ENCODE results near the gene ENOX2.
"Not testable (repeated sequence)": the region's sequence is repeated elsewhere in the genome, so short reads cannot be mapped to it uniquely, and the experiment has no call there.

The ENOX2 gene

GRCh38 chrX:130819367-130819766 lies 83.6 kb downstream of the ENOX2 start:
- DNase-seq: not testable (repeated sequence)

DNA sequence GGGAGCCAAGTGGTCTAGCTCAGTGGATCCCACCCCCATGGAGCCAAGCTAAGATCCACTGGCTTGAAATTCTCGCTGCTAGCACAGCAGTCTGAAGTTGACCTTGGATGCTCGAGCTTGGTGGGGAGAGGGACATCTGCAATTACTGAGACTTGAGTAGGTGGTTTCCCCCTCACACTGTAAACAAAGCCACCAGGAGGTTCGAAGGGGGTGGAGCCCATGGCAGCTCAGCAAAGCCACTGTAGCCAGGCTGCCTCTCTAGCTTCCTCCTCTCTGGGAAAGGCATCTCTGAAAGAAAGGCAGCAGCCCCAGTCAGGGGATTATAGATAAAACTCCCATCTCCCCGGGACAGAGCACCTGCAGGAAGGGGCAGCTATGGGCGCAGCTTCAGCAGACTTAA lies 89.1 kb downstream of the ENOX2 start:
- not testable (repeated sequence) for DNase-seq

GRCh38 chrX:130810561-130810960 lies 92.4 kb downstream of the ENOX2 start:
- no peak for DNase-seq

- DNase-seq: no peak
These were observed 97.1 kb downstream of the ENOX2 start for GRCh38 chrX:130805903-130806302.

DNA sequence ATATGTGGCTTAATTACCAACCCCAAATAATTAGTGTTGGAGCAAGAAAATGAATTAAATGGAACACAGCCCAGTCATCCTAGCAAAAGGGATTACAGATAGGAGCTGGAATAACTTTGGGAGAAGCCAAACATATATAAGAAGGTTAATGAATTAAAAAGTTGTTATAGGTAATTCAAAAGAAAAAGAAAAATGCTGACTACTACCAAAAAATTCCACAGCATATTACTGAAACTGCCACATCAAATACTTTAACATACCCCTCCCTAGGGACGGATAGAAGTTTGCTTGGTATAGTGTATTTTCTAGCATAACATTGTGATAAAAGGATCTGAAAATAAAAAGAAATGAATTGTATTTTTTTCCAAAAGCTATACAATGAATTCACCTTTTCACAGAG lies 99.5 kb downstream of the ENOX2 start:
- DNase-seq: no peak

- DNase-seq: no peak
These were observed 101.1 kb downstream of the ENOX2 start for GRCh38 chrX:130801901-130802300.

DNA sequence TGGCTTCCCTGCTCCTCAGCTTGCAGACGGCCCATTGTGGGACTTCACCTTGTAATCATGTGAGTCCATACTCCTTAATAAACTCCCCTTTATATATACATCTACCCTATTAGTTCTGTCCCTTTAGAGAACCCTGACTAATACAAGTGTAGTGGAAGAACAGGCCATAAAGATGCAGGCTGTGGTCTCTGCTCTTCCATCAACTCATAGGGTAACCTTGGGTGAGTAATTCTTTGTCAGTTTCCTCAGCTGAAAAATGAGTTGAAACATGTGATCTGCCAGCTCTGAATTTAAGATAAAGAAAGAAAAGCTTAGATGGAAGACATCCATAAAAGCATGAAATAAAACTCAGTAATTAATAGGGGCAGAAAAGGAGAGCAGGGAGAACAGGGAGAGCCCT lies 103.6 kb downstream of the ENOX2 start:
- DNase-seq: no peak

- DNase-seq: no peak
These were observed 109.0 kb downstream of the ENOX2 start for GRCh38 chrX:130793975-130794374.

GRCh38 chrX:130791870-130792269 lies 111.1 kb downstream of the ENOX2 start:
- DNase-seq: not testable (repeated sequence)

- no peak for DNase-seq
These were observed 113.2 kb downstream of the ENOX2 start for GRCh38 chrX:130789793-130790192.

- no peak for DNase-seq
These were observed 114.0 kb downstream of the ENOX2 start for GRCh38 chrX:130788786-130789581.

DNA sequence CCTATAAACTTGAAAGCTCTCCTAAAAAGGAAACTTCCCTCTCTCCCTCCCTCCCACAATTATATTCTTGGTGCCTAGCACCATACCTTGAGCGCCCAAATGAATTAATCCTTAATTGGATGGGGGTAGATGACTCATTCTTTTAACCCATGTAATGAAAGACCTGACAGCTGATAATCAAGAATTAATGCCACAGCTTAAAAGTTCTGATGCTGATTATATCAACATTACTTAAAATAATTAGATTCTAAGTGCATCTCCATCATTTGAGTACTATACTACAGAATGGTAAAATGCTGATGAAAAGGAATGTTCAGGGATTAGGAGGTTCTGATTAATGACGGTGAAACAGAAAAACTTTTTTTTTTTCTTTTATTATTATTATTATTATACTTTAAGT lies 117.0 kb downstream of the ENOX2 start:
- no peak for DNase-seq

GRCh38 chrX:130778773-130779172 lies 124.2 kb downstream of the ENOX2 start:
- DNase-seq: no peak

DNA sequence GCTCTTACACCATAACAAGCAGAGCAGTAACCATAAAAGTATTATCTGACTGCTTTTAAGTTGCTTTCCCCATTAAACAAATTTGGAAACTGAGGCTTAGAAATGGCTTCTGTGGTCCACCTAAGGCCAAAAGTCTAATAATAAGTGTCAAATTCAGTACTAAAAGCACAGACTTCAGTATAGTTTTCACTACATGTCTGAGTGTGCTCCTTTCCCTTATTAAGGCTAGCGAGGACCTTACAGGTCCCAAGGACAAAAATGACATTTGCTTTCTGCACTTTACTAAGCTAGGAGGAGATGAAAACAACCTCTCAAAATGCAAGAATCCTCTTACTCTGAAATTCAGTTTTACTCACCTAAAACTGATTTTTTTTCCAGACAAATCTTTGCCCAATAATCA lies 127.2 kb downstream of the ENOX2 start:
- DNase-seq: no peak

- no peak for DNase-seq
These were observed 130.2 kb downstream of the ENOX2 start for GRCh38 chrX:130772776-130773143.

- DNase-seq: no peak
These were observed 130.8 kb downstream of the ENOX2 start for GRCh38 chrX:130772105-130772775.

- no peak for DNase-seq
These were observed 131.4 kb downstream of the ENOX2 start for GRCh38 chrX:130771648-130772047.

- DNase-seq: no peak
These were observed 131.8 kb downstream of the ENOX2 start for GRCh38 chrX:130771230-130771629.

DNA sequence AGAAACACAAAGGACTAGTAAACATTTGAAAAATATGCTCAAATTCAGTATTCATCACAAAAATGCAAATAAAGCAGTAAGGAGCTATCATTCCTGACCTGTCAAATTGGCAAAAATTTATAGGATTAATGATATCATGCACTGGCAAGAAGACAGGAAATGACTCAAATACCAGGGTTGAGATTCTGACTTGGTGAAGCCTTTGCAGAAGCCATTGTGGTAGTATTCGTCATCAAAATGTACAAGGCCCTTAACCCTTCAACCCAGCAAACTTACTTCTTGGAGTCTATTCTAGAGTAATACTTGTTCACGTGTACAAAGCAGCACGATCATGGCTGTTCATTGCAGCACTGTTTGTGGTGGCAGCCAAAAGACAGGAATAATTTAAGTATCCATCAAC lies 132.4 kb downstream of the ENOX2 start:
- DNase-seq: peak in 1 of 2 donors; percentile 3

- no peak for DNase-seq
These were observed 133.2 kb downstream of the ENOX2 start for GRCh38 chrX:130769835-130770234.

DNA sequence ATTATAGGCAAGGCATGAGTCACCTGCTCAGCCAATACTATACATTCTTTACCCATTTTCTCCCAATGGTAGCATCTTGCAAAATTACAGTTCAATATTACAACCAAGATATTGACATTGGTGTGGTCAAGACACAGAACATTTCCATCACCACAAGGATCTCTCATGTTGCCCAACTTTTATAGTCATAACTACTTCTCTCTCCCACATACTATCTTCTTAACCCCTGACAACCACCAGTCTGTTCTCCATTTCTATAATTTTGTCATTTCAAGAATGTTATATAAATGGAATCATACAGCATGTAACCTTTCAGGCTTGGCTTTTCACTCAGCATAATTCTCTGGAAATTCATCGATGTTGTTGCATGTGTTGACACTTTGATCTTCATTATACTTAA lies 144.9 kb downstream of the ENOX2 start:
- no peak for DNase-seq

DNA sequence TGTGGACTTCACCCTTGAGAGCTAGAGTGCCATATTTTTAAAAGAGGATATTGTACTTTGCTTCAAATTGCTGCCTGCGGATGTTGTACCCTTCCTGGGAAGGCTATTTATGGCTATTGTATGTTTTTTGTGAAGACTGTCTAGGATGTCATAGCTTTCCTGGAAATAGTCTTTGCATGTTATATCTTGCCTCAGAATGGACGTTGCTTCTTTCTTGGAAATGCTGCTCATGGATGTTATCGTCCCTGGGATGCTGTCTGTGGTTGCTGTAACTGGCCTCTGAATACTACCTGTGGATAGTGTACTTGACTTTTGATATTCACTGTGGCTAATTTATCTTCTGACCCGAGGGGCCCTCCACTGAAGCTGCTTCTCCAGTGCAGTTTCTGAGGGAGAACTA lies 146.8 kb downstream of the ENOX2 start:
- no peak for DNase-seq

- no peak for DNase-seq
These were observed 148.7 kb downstream of the ENOX2 start for GRCh38 chrX:130754353-130754752.

DNA sequence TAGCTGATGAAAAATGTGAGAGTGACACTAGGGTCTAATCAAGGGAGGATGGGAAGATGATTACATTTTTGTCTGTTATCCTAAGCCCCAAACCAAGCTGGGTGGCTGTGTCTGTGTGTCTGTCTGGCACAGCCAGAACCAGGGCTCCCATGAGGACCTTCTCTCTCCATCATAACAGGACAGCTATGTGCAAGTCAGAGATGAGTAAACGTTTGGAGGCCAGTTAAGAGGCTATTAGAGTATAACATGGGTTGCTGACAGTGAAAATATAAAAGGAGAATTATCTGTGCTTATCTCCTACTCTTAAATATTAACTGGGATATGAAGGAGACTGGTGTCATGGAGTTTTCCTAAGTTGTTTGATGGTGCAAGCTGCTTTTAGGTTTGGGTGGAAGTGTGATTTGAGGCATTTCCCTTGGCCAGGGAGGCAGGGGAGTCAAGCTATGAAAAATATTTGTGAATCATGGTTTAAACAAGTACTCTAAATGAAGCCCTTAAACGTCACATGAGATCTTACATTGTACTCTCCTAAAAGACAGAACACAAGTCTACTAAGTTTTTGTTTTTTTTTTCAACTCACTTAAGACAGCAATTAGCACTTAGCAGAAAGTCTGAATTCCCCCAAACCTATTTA lies 156.2 kb downstream of the ENOX2 start:
- DNase-seq: no peak

Data from bone marrow (tissue), 2 donors.